Upper lobe of right lung (tissue), 1 donor: ENCODE results near the gene CMSS1. TPM values are rescaled to one million over a fixed set of nuclear protein-coding genes. Genes with fewer than 3 reads are reported as not detected.

Source experiments
- ATAC-seq: fragments of 200-7000 bp; cut with Tn5 transposase; one replicate; pipeline ENCODE4 v1.9.1; 2020; ENCODE audit warnings: mild to moderate bottlenecking, moderate library complexity
- DNase-seq: peaks from one replicate; pipeline ENCODE4 v3.0.0-alpha.2; 2020
- H3K27ac ChIP-seq: fragments of 200-600 bp; one replicate; pipeline ENCODE4 v1.8.0; 2022
- H3K27me3 ChIP-seq: fragments of 200-600 bp; one replicate; pipeline ENCODE4 v1.8.0; 2022; ENCODE audit warnings: mild to moderate bottlenecking
- H3K36me3 ChIP-seq: fragments of 200-600 bp; one replicate; pipeline ENCODE4 v1.8.0; 2022
- H3K4me1 ChIP-seq: fragments of 200-600 bp; one replicate; pipeline ENCODE4 v1.8.0; 2022
- H3K4me3 ChIP-seq: fragments of 200-600 bp; one replicate; pipeline ENCODE4 v1.8.0; 2022; ENCODE audit warnings: mild to moderate bottlenecking
- H3K9me3 ChIP-seq: fragments of 200-600 bp; one replicate; pipeline ENCODE4 v1.8.0; 2022
- intact Hi-C: fragments of 100-400 bp; cut with DNase I; formaldehyde crosslinking; loops from one replicate; pipeline ENCODE4 v1.11.0; 2022
- total RNA-seq: library from RNA; stranded (reverse); fragmentation: NEBNext Ultra II Directional; extraction: Animal tissue kit (Norgen Biotek cat#: 25700); gene quantifications from one replicate; pipeline ENCODE4 v1.2.1, GENCODE V29; 2021
- TF ChIP-seq, protein P1 (sequence below): fragments of 200-600 bp; IDR thresholded peaks from one replicate; pipeline ENCODE4 v1.8.0; 2022; ENCODE audit warnings: antibody characterized with exemption
- donor health status: DM: no; HTN: yes; CAD: no; lungs with severe emphysema.

Gene CMSS1
- total RNA-seq, 1 donor from 2014 or later, result 20.6 TPM

DNA sequence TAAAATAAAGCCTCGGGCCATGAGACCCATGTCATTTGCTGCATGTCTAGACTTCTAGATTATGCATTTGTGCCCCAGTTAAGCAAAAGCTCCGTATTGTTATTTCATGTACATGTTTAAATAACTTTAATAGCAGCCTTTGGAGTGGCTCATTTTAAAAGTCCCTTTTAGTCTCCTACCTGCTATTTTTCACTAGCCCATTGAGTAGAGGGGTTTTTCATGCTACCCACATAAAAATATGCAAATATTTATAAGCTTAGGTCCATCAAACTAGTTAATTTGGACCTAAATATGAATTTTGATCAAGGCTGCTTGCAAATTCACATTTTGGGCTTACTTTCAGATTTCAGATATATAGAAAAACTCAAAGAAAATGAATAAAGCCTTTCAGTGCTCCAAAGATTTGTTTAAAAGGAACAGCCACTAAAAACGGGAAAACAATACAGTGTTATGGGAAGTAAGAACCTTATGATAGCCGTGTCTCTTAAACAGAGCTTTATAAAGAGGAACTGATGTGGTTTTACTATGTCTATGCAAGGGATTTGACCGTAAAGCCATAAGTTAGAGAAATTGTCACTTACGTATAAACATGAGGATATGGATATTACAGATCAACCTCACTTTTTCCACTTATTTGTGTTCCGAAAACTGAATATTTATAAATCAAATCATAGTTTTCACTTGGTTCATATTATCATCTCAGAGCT, 266.6 kb downstream of the CMSS1 start:
- DNase-seq (no peak), ATAC-seq (peak; percentile 69)
- H3K27ac ChIP-seq, result no peak overlapping the region
- no peaks in the 10 kb centered on the region for H3K36me3 ChIP-seq
- H3K27me3 ChIP-seq, result no peaks in the 10 kb centered on the region
- intact Hi-C loops, result loop anchor here (10.0 kb wide), 1 partner anchor 161 kb away; no protein-coding TSS in a partner anchor
- TF ChIP-seq, protein P1, sequence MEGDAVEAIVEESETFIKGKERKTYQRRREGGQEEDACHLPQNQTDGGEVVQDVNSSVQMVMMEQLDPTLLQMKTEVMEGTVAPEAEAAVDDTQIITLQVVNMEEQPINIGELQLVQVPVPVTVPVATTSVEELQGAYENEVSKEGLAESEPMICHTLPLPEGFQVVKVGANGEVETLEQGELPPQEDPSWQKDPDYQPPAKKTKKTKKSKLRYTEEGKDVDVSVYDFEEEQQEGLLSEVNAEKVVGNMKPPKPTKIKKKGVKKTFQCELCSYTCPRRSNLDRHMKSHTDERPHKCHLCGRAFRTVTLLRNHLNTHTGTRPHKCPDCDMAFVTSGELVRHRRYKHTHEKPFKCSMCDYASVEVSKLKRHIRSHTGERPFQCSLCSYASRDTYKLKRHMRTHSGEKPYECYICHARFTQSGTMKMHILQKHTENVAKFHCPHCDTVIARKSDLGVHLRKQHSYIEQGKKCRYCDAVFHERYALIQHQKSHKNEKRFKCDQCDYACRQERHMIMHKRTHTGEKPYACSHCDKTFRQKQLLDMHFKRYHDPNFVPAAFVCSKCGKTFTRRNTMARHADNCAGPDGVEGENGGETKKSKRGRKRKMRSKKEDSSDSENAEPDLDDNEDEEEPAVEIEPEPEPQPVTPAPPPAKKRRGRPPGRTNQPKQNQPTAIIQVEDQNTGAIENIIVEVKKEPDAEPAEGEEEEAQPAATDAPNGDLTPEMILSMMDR, result no peak
- no peak overlapping the region for H3K4me3 ChIP-seq
- H3K9me3 ChIP-seq, result no peaks in the 10 kb centered on the region
- peaks cover 12% of the 10 kb centered on the region for H3K4me1 ChIP-seq

DNA sequence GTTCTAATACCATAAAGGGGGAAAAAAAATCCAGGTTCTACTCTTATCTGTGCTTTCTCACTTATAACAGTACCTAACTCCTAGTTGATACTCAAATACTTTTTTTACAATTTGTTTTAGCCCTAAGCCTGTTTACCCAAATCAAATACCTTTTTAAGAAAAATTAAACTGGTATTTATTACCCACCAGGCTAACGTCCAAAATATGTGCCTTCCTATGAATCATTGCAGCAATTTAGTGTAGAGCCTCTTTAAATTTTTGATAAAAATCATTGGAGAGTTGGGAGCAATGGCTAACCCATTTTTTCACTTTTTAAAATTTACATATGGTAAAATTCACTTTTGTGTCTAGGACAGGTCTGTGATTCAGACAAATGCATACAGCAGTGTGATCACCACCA, 268.7 kb downstream of the CMSS1 start:
- Histone ChIP-seq H3K4me1 (peaks cover 17% of the 10 kb centered on the region), H3K36me3 (no peaks in the 10 kb centered on the region), H3K27ac (no peak overlapping the region), H3K27me3 (no peaks in the 10 kb centered on the region), H3K4me3 (no peak overlapping the region), H3K9me3 (no peaks in the 10 kb centered on the region)
- intact Hi-C loops, result loop anchor here (10.0 kb wide), 1 partner anchor 158 kb away; no protein-coding TSS in a partner anchor
- ATAC-seq (no peak), DNase-seq (no peak)
- TF ChIP-seq, protein P1, result no peak

DNA sequence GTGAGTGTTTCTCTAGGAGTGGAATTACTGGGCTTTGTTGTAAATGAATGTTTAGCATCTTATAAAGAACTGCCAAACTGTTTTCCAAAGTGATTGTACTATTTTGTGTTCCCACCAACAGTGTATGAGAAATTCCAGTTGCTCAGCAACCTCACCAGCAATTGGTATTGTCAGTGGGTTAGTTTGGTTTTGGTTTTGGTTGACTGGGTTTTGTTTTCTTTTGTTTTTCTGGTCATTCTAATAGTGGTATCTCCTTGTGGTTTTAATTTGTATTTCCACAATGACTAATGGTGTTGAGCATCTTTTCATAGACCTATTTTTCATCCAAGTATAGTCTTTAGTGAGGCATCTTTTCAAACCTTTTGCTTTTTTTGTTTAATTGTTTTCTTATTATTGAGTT, 269.5 kb downstream of the CMSS1 start:
- Histone ChIP-seq H3K9me3 (no peaks in the 10 kb centered on the region), H3K27ac (no peak overlapping the region), H3K36me3 (no peaks in the 10 kb centered on the region), H3K27me3 (no peaks in the 10 kb centered on the region), H3K4me3 (no peak overlapping the region), H3K4me1 (peaks cover 17% of the 10 kb centered on the region)
- intact Hi-C loops, result loop anchor here (10.0 kb wide), 1 partner anchor 158 kb away; no protein-coding TSS in a partner anchor
- DNase-seq (no peak), ATAC-seq (no peak)
- TF ChIP-seq, protein P1, result no peak

DNA sequence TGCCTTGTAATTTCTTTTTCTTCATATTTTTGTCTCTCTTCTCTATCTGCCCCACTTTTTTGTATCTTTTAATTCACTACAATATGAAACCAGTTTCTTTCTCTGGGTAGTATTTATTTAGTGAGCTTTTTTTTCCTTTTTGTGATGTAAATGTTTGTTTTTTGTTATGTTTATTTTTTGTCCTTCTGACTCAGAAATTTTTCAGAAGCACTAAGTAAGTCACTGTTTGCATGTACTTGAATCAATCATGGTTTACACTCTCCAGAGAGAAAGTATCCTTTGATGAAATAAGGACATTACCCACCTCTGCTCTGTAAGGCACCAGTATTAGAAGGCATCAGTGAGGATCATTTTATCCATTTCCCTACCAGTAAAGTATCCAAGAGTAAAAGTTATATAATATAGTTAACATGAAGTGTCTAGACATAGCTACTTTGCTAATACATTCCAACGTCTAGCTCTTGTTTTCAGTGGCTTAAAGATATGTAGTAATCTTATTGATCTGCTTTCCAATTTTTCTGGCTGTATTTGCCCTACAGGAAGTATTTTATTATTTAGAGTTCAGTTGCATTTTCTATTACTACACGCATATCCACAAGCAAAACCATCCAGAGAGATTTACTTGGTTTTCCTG, 271.2 kb downstream of the CMSS1 start:
- no peaks in the 10 kb centered on the region for H3K27me3 ChIP-seq
- no peak overlapping the region for H3K4me3 ChIP-seq
- no peak for ATAC-seq
- TF ChIP-seq, protein P1, result no peak
- H3K9me3 ChIP-seq, result no peaks in the 10 kb centered on the region
- H3K36me3 ChIP-seq, result no peaks in the 10 kb centered on the region
- H3K4me1 ChIP-seq, result peaks cover 17% of the 10 kb centered on the region
- intact Hi-C loops, result loop anchor here (10.0 kb wide), 1 partner anchor 156 kb away; no protein-coding TSS in a partner anchor
- H3K27ac ChIP-seq, result peak overlapping the region; percentile 33
- no peak for DNase-seq

DNA sequence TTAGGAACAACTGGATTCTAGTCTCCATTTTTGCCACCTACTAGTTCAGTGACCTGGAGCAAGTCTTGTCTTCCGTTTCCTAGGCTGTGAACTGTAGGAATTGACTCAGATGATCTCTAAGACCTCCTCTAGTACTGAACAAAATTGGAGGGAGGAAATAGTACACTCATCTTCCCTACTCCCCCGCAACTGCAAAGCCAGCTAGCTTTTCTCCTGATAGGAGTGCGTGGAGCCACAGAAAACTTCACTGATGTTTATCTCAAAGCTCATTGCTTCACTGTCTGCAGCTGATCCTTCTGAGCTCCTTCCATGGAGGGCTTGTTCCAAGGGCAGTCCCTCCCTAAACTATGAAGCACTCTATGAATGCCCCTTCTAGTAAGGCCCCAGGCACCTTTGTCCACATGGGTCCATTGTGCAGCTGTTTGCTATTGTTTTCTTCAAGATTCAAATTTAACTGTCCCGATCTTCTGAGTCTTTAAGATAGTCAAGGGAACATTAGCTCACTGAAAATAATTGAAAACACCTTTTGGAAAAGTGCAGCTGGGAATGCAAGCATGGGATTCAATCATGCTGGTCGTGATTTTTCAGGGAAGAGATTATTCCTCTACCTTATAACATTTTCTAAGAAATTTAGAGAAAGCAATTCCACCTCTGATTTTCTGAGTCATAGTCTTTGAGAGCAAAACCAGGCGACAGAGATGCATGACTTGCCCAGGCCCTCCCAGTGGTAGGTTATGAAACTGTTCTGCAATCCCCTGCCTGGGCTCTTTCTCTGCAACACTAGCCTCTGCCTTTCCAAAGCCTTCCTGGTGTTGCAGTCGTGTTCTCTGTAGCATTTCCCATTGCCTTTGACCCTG, 272.4 kb downstream of the CMSS1 start:
- no peak for DNase-seq
- no peak overlapping the region for H3K27ac ChIP-seq
- peak; percentile 79 for ATAC-seq
- intact Hi-C loops, result loop anchor here (10.0 kb wide), 1 partner anchor 155 kb away; no protein-coding TSS in a partner anchor
- H3K36me3 ChIP-seq, result no peaks in the 10 kb centered on the region
- H3K9me3 ChIP-seq, result no peaks in the 10 kb centered on the region
- peaks cover 17% of the 10 kb centered on the region for H3K4me1 ChIP-seq
- no peaks in the 10 kb centered on the region for H3K27me3 ChIP-seq
- H3K4me3 ChIP-seq, result no peak overlapping the region
- TF ChIP-seq, protein P1, result peak; percentile 23
